H9 (cell line): Measurements from ENCODE around the gene ZNF860. TPM values are rescaled to one million over a fixed set of nuclear protein-coding genes. Genes with fewer than 3 reads are reported as not detected.

Experiments used
- DNase-seq: peaks from one replicate; pipeline ENCODE4 v3.0.0-alpha.2; 2017
- H2AFZ ChIP-seq: one replicate; pipeline ENCODE4 v1.6.1; 2013; ENCODE audit warnings: mild to moderate bottlenecking, low read length, control low read depth, moderate library complexity
- H2AK5ac ChIP-seq: 2 replicates; pipeline ENCODE4 v1.6.1; 2013; ENCODE audit warnings: low read length, control low read depth, mixed read lengths; ENCODE audit not compliant: insufficient read length
- H2BK120ac ChIP-seq: one replicate; pipeline ENCODE4 v1.6.1; 2013; ENCODE audit warnings: low read depth, mild to moderate bottlenecking, low read length, control low read depth, inconsistent platforms; ENCODE audit not compliant: poor library complexity, severe bottlenecking
- H2BK12ac ChIP-seq: 2 replicates; pipeline ENCODE4 v1.6.1; 2013; ENCODE audit warnings: low read length, control low read depth, mixed read lengths, low read depth; ENCODE audit not compliant: insufficient read length
- H2BK15ac ChIP-seq: 2 replicates; pipeline ENCODE4 v1.6.1; 2013; ENCODE audit warnings: low read depth, low read length, control low read depth
- H2BK20ac ChIP-seq: one replicate; pipeline ENCODE4 v1.6.1; 2013; ENCODE audit warnings: low read depth, mild to moderate bottlenecking, low read length, control low read depth, inconsistent platforms; ENCODE audit not compliant: poor library complexity, severe bottlenecking
- H2BK5ac ChIP-seq: 2 replicates; pipeline ENCODE4 v1.6.1; 2013; ENCODE audit warnings: low read length, control low read depth, mixed read lengths; ENCODE audit not compliant: insufficient read length
- H3K14ac ChIP-seq: 2 replicates; pipeline ENCODE4 v1.6.1; 2013; ENCODE audit warnings: low read length, control low read depth; ENCODE audit not compliant: insufficient read depth
- H3K18ac ChIP-seq: 2 replicates; pipeline ENCODE4 v1.6.1; 2013; ENCODE audit warnings: low read depth, mild to moderate bottlenecking, mixed read lengths, low read length, control low read depth; ENCODE audit not compliant: insufficient read length
- H3K23ac ChIP-seq: 2 replicates; pipeline ENCODE4 v1.6.1; 2013; ENCODE audit warnings: low read length, control low read depth, mixed read lengths, low read depth; ENCODE audit not compliant: insufficient read length
- H3K23me2 ChIP-seq: 2 replicates; pipeline ENCODE4 v1.6.1; 2013; ENCODE audit warnings: low read depth, mild to moderate bottlenecking, mixed read lengths, low read length, control low read depth; ENCODE audit not compliant: insufficient read length, poor library complexity, severe bottlenecking
- H3K27ac ChIP-seq: 2 replicates; pipeline ENCODE4 v1.5.1; 2013; ENCODE audit warnings: low read length, control low read depth, mixed read lengths, low read depth; ENCODE audit not compliant: insufficient read length
- H3K27me3 ChIP-seq: 2 replicates; pipeline ENCODE4 v1.6.1; 2013; ENCODE audit warnings: low read length, control low read depth, inconsistent platforms; ENCODE audit not compliant: insufficient read depth
- H3K4ac ChIP-seq: 2 replicates; pipeline ENCODE4 v1.6.1; 2013; ENCODE audit warnings: low read depth, mild to moderate bottlenecking, control low read depth, inconsistent platforms, low read length, moderate library complexity
- H3K4me1 ChIP-seq: 2 replicates; pipeline ENCODE4 v1.6.1; 2013; ENCODE audit warnings: low read length, control low read depth, inconsistent platforms; ENCODE audit not compliant: insufficient read depth
- H3K4me2 ChIP-seq: 2 replicates; pipeline ENCODE4 v1.6.1; 2013; ENCODE audit warnings: low read length, control low read depth, mixed read lengths; ENCODE audit not compliant: insufficient read length, insufficient read depth
- H3K56ac ChIP-seq: 2 replicates; pipeline ENCODE4 v1.6.1; 2013; ENCODE audit warnings: low read depth, mild to moderate bottlenecking, mixed read lengths, low read length, control low read depth; ENCODE audit not compliant: insufficient read length
- H3K79me1 ChIP-seq: 2 replicates; pipeline ENCODE4 v1.6.1; 2013; ENCODE audit warnings: low read depth, mild to moderate bottlenecking, moderate library complexity, low read length, control low read depth, inconsistent platforms; ENCODE audit not compliant: insufficient read depth, poor library complexity, severe bottlenecking
- H3K79me2 ChIP-seq: 2 replicates; pipeline ENCODE4 v1.6.1; 2013; ENCODE audit warnings: low read length, control low read depth, inconsistent platforms; ENCODE audit not compliant: insufficient read depth
- H3K9ac ChIP-seq: 2 replicates; pipeline ENCODE4 v1.6.1; 2013; ENCODE audit warnings: low read length, control low read depth, mixed read lengths; ENCODE audit not compliant: insufficient read length; ENCODE audit errors: extremely low read depth
- H3K9me3 ChIP-seq: one replicate; pipeline ENCODE4 v1.6.1; 2013; ENCODE audit warnings: low read depth, low read length, inconsistent platforms; ENCODE audit not compliant: control insufficient read depth
- H3T11ph ChIP-seq: one replicate; pipeline ENCODE4 v1.6.1; 2013; ENCODE audit warnings: mild to moderate bottlenecking, low read length, control low read depth, inconsistent platforms
- H4K20me1 ChIP-seq: one replicate; pipeline ENCODE4 v1.6.1; 2013; ENCODE audit not compliant: control insufficient read depth, insufficient read length, insufficient read depth
- H4K5ac ChIP-seq: 2 replicates; pipeline ENCODE4 v1.6.1; 2013; ENCODE audit warnings: low read depth, mild to moderate bottlenecking, mixed read lengths, low read length, control low read depth; ENCODE audit not compliant: insufficient read length
- H4K8ac ChIP-seq: replicated peaks from 2 replicates; pipeline ENCODE4 v1.6.1; 2013; ENCODE audit warnings: low read length, control low read depth, mixed read lengths, low read depth; ENCODE audit not compliant: insufficient read length
- H4K91ac ChIP-seq: 2 replicates; pipeline ENCODE4 v1.6.1; 2013; ENCODE audit warnings: low read depth, mild to moderate bottlenecking, moderate library complexity, mixed read lengths, low read length, control low read depth; ENCODE audit not compliant: insufficient read length
- H3K27ac Mint-ChIP-seq, 3 experiments: 2 replicates in 2 of 3; 3 replicates in 1 of 3; pipeline ENCODE4 v1.8.0; 2020 to 2021; ENCODE audit warnings: mixed read lengths in 3 of 3, mild to moderate bottlenecking in 1 of 3, moderate library complexity in 1 of 3
- H3K27me3 Mint-ChIP-seq: 2 replicates; pipeline ENCODE4 v1.8.0; 2021; ENCODE audit warnings: low read depth, mild to moderate bottlenecking, moderate library complexity, mixed read lengths
- H3K36me3 Mint-ChIP-seq, 3 experiments: 2 replicates in 2 of 3; 3 replicates in 1 of 3; pipeline ENCODE4 v1.8.0; 2020 to 2021; ENCODE audit warnings: low read depth in 3 of 3, mixed read lengths in 3 of 3; ENCODE audit not compliant: insufficient read depth in 1 of 3
- H3K4me1 Mint-ChIP-seq, 2 experiments: 2 replicates each; pipeline ENCODE4 v1.8.0; 2020; ENCODE audit warnings: mixed read lengths in 2 of 2
- H3K4me3 Mint-ChIP-seq, 2 experiments: 2 replicates in 1 of 2; 3 replicates in 1 of 2; pipeline ENCODE4 v1.8.0; 2020 to 2021; ENCODE audit warnings: mild to moderate bottlenecking in 2 of 2, mixed read lengths in 2 of 2, moderate library complexity in 1 of 2
- H3K9me3 Mint-ChIP-seq, 2 experiments: 2 replicates in 1 of 2; 3 replicates in 1 of 2; pipeline ENCODE4 v1.8.0; 2020; ENCODE audit warnings: mild to moderate bottlenecking in 2 of 2, mixed read lengths in 2 of 2, moderate library complexity in 1 of 2
- WGBS: extraction: QIAGEN DNeasy Blood & Tissue Kit; methylation state at CpG from one replicate; pipeline ENCODE4 v1.1.7; 2013; ENCODE audit warnings: missing lambda C conversion rate, low lambda C conversion rate, mixed read lengths; ENCODE audit not compliant: insufficient read length; ENCODE audit errors: extremely low coverage; 5-methylcytosine and 5-hydroxymethylcytosine counted together
- total RNA-seq: library from RNA; stranded (reverse); gene quantifications from 2 replicates; pipeline ENCODE4 v1.2.1, GENCODE V29; 2021
- TF ChIP-seq, protein P1 (sequence below): fragments of 200-600 bp; sonication (generic); conservative IDR thresholded peaks from 3 replicates; pipeline ENCODE4 v1.8.0; 2021; ENCODE audit warnings: antibody characterized with exemption, mild to moderate bottlenecking

The ZNF860 gene
- total RNA-seq, 1 experiment from 2014 or later: 2.6 TPM

DNA sequence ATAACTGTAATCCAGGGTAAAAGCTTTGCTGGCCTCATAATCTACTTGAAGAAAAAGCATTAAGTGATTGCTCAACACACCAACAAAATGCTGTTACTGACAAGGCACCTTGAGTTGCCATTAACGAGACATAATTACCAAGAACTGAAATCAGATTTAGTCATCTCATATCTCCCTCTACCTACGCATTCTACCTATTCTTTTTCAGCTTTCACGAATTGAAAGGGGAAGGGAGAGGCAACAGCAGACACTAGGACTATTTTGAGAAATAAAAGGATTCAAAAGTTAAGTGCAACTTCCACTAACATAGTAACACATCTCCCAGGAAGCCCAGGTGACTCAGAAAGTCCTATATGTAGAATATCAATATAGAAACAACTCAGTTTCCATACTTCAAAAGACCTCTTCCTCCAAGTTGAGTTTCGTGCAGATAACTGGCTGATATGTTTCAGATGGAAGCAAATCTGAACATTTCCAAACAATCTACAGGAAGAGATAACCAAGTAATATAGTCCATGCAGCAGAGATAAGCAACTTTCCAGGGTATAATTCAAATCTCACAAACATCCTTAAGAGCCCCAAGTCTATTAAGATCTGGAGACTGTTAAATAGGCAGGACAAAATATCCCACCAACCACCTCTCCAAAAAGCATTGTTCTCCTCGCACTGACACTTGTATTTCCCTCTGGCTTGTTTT, 2.4 kb upstream of the ZNF860 start:
- H3K79me2 ChIP-seq: peaks cover 20% of the 10 kb centered on the region; the same call in 1 of the 2 replicates
- H4K91ac ChIP-seq: no peak overlapping the region
- H3K9me3 Mint-ChIP-seq: no peaks in the 10 kb centered on the region
- H4K5ac ChIP-seq: no peak overlapping the region
- H3K4me1 ChIP-seq: no peaks in the 10 kb centered on the region; the same call in 1 of the 2 replicates
- no peak overlapping the region for H3K27ac ChIP-seq
- no peak overlapping the region for H3K4ac ChIP-seq
- H3K4me3 Mint-ChIP-seq: peak overlapping the region; percentile 90 to 94
- peaks cover 10% of the 10 kb centered on the region for H3K27me3 Mint-ChIP-seq
- peak overlapping the region; percentile 24 for H3K4me2 ChIP-seq
- H4K20me1 ChIP-seq: no peaks in the 10 kb centered on the region
- no peak for DNase-seq
- no peak overlapping the region for H3K14ac ChIP-seq
- H3K4me1 Mint-ChIP-seq: peaks cover 19 to 38% of the 10 kb centered on the region in 2 experiments
- H3K18ac ChIP-seq: no peak overlapping the region
- H2AFZ ChIP-seq: no peak overlapping the region
- no peak overlapping the region for H4K8ac ChIP-seq
- no peak overlapping the region for H2BK120ac ChIP-seq
- H2BK20ac ChIP-seq: no peak overlapping the region
- H3K23ac ChIP-seq: no peak overlapping the region
- no peak overlapping the region for H3K56ac ChIP-seq
- H3K27me3 ChIP-seq: 0 out of 2 replicates have a peak, but pooled peaks cover 1% of the 10 kb centered on the region
- TF ChIP-seq, protein P1, sequence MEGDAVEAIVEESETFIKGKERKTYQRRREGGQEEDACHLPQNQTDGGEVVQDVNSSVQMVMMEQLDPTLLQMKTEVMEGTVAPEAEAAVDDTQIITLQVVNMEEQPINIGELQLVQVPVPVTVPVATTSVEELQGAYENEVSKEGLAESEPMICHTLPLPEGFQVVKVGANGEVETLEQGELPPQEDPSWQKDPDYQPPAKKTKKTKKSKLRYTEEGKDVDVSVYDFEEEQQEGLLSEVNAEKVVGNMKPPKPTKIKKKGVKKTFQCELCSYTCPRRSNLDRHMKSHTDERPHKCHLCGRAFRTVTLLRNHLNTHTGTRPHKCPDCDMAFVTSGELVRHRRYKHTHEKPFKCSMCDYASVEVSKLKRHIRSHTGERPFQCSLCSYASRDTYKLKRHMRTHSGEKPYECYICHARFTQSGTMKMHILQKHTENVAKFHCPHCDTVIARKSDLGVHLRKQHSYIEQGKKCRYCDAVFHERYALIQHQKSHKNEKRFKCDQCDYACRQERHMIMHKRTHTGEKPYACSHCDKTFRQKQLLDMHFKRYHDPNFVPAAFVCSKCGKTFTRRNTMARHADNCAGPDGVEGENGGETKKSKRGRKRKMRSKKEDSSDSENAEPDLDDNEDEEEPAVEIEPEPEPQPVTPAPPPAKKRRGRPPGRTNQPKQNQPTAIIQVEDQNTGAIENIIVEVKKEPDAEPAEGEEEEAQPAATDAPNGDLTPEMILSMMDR: no peak
- no peaks in the 10 kb centered on the region for H3K79me1 ChIP-seq
- H2BK5ac ChIP-seq: no peak overlapping the region
- no peak overlapping the region for H3K9ac ChIP-seq
- no CpG with 5 or more reads among the region's 5 CpGs for WGBS
- peaks cover 14% of the 10 kb centered on the region for H3K23me2 ChIP-seq
- no peak overlapping the region for H2BK15ac ChIP-seq
- H2AK5ac ChIP-seq: no peak overlapping the region
- H3K36me3 Mint-ChIP-seq: peaks cover 8 to 17% (median 11%) of the 10 kb centered on the region in 3 experiments
- H3K9me3 ChIP-seq: no peaks in the 10 kb centered on the region
- H2BK12ac ChIP-seq: no peak overlapping the region
- H3K27ac Mint-ChIP-seq: no peak overlapping the region
- H3T11ph ChIP-seq: no peak overlapping the region
